Liver (tissue), 9 donors: ENCODE results near the gene PGM1. TPM values are rescaled to one million over a fixed set of nuclear protein-coding genes. Genes with fewer than 3 reads are reported as not detected.

Experiments used
- DNase-seq: peaks from one replicate; pipeline ENCODE4 v3.0.0-alpha.2; 2017; ENCODE audit warnings: low spot score
- H3K27ac ChIP-seq, 2 donors: one replicate each; pipeline ENCODE4 v1.7.0; 2013; ENCODE audit warnings: inconsistent platforms in 2 of 2, low read length in 2 of 2, control low read depth in 1 of 2, low read depth in 1 of 2, mild to moderate bottlenecking in 1 of 2
- H3K27me3 ChIP-seq, 4 donors: one replicate each; pipeline versions ENCODE4 v1.6.1 to v1.7.0; 2013; ENCODE audit warnings: low read length in 3 of 4, inconsistent platforms in 1 of 4, mild to moderate bottlenecking in 1 of 4, moderate library complexity in 1 of 4; ENCODE audit not compliant: control insufficient read depth in 4 of 4, insufficient read depth in 4 of 4
- H3K36me3 ChIP-seq, 4 donors: one replicate each; pipeline versions ENCODE4 v1.6.1 to v1.7.0; 2013; ENCODE audit warnings: low read length in 3 of 4, mild to moderate bottlenecking in 3 of 4, low read depth in 1 of 4, moderate library complexity in 1 of 4; ENCODE audit not compliant: control insufficient read depth in 4 of 4, insufficient read depth in 3 of 4
- H3K4me1 ChIP-seq, 4 donors: one replicate each; pipeline versions ENCODE4 v1.6.1 to v1.7.0; 2013; ENCODE audit warnings: low read length in 3 of 4, mild to moderate bottlenecking in 3 of 4, moderate library complexity in 1 of 4; ENCODE audit not compliant: control insufficient read depth in 4 of 4, insufficient read depth in 4 of 4
- H3K4me3 ChIP-seq, 3 donors: one replicate each; pipeline versions ENCODE4 v1.6.1 to v1.7.0; 2013; ENCODE audit warnings: low read length in 3 of 3, control low read depth in 1 of 3, low read depth in 1 of 3, mild to moderate bottlenecking in 1 of 3
- H3K9ac ChIP-seq, 2 donors: one replicate each; pipeline ENCODE4 v1.7.0; 2013; ENCODE audit warnings: low read length in 2 of 2, mild to moderate bottlenecking in 2 of 2, moderate library complexity in 2 of 2, control low read depth in 1 of 2, low read depth in 1 of 2
- H3K9me3 ChIP-seq, 4 donors: one replicate each; pipeline versions ENCODE4 v1.6.1 to v1.7.0; 2013; ENCODE audit warnings: low read length in 3 of 4; ENCODE audit not compliant: control insufficient read depth in 4 of 4
- ATF3 ChIP-seq: IDR thresholded peaks from 2 replicates; pipeline ENCODE4 v1.6.1; 2016; ENCODE audit warnings: antibody characterized with exemption
- CTCF ChIP-seq: fragments of 150-350 bp; IDR thresholded peaks from 2 replicates; pipeline ENCODE4 v1.5.1; 2017; ENCODE audit warnings: improper control_type of control experiment, low read depth, low read length; ENCODE audit not compliant: missing input control
- EGR1 ChIP-seq, 2 donors: IDR thresholded peaks; 2 replicates each; pipeline ENCODE4 v1.6.1; 2016 to 2018; ENCODE audit warnings: antibody characterized with exemption in 2 of 2, low read depth in 2 of 2
- FOXA1 ChIP-seq: IDR thresholded peaks from 2 replicates; pipeline ENCODE4 v1.6.1; 2016; ENCODE audit warnings: antibody characterized with exemption
- FOXA2 ChIP-seq: IDR thresholded peaks from 2 replicates; pipeline ENCODE4 v1.6.1; 2016; ENCODE audit warnings: antibody characterized with exemption
- GABPA ChIP-seq, 2 donors: IDR thresholded peaks in 1 of 2; conservative IDR thresholded peaks in 1 of 2; 2 replicates each; pipeline ENCODE4 v1.6.1; 2016; ENCODE audit warnings: antibody characterized with exemption in 2 of 2, mild to moderate bottlenecking in 1 of 2, moderate library complexity in 1 of 2
- HNF4A ChIP-seq, 2 donors: conservative IDR thresholded peaks; 2 replicates each; pipeline ENCODE4 v1.6.1; 2016; ENCODE audit warnings: antibody characterized with exemption in 2 of 2, mild to moderate bottlenecking in 2 of 2
- HNF4G ChIP-seq: IDR thresholded peaks from 2 replicates; pipeline ENCODE4 v1.6.1; 2016; ENCODE audit warnings: antibody characterized with exemption
- JUND ChIP-seq, 2 donors: IDR thresholded peaks; 2 replicates each; pipeline ENCODE4 v1.6.1; 2016; ENCODE audit warnings: antibody characterized with exemption in 2 of 2
- MAX ChIP-seq: IDR thresholded peaks from 2 replicates; pipeline ENCODE4 v1.6.1; 2016; ENCODE audit warnings: antibody characterized with exemption
- NR2F2 ChIP-seq: IDR thresholded peaks from 2 replicates; pipeline ENCODE4 v1.6.1; 2016; ENCODE audit warnings: antibody characterized with exemption
- RAD21 ChIP-seq, 2 donors: IDR thresholded peaks; 2 replicates each; pipeline ENCODE4 v1.6.1; 2016; ENCODE audit warnings: antibody characterized with exemption in 2 of 2, mild to moderate bottlenecking in 2 of 2
- REST ChIP-seq: IDR thresholded peaks from 2 replicates; pipeline ENCODE4 v1.6.1; 2016; ENCODE audit warnings: antibody characterized with exemption, mild to moderate bottlenecking
- RXRA ChIP-seq, 2 donors: IDR thresholded peaks; 2 replicates each; pipeline ENCODE4 v1.6.1; 2017 to 2018; ENCODE audit warnings: antibody characterized with exemption in 2 of 2, mild to moderate bottlenecking in 1 of 2
- SP1 ChIP-seq: IDR thresholded peaks from 2 replicates; pipeline ENCODE4 v1.6.1; 2018; ENCODE audit warnings: antibody characterized with exemption, mild to moderate bottlenecking
- TAF1 ChIP-seq: conservative IDR thresholded peaks from 2 replicates; pipeline ENCODE4 v1.6.1; 2016; ENCODE audit warnings: antibody characterized with exemption, mild to moderate bottlenecking
- YY1 ChIP-seq: IDR thresholded peaks from 2 replicates; pipeline ENCODE4 v1.6.1; 2016; ENCODE audit warnings: antibody characterized with exemption, mild to moderate bottlenecking
- ZBTB33 ChIP-seq: IDR thresholded peaks from 2 replicates; pipeline ENCODE4 v1.6.1; 2016; ENCODE audit warnings: antibody characterized with exemption
- WGBS: extraction: QIAGEN DNeasy Blood & Tissue Kit; methylation state at CpG from one replicate; pipeline ENCODE4 v1.1.7; 2013; 5-methylcytosine and 5-hydroxymethylcytosine counted together
- polyA plus RNA-seq, 2 donors: library from polyadenylated mRNA; stranded (reverse) in 1 of 2; unstranded in 1 of 2; fragments of 200-250 nt in 1 of 2; fragments of >200 nt in 1 of 2; fragmentation: Nextera tagmentation in 1 of 2; extraction: Ambion mirVana in 1 of 2; gene quantifications; one replicate each; pipeline versions ENCODE4 v1.2.1 to v1.2.3, GENCODE V29; 2013 to 2015
- total RNA-seq, 2 donors: library from RNA; depleted of rRNA; stranded (reverse); fragments of >200 nt; gene quantifications; one replicate each; pipeline ENCODE4 v1.2.3, GENCODE V29; 2014
- donor health status: healthy.
- donor health status: healthy.
- donor health status: healthy.
- donor health status: healthy.
- donor health status: healthy.

PGM1 gene
- total and polyA plus RNA-seq, 4 donors: 57.3 to 224 (median 120) TPM

GRCh38 chr1:63705078-63705477 lies 111.9 kb downstream of the PGM1 start:
- TF ChIP-seq FOXA1 (no peak), NR2F2 (no peak), FOXA2 (no peak), HNF4A (conservative IDR thresholded peaks at IDR 0.05) (no peak), TAF1 (no peak), CTCF (no peak), EGR1 (IDR thresholded peaks at IDR 0.05; ENCODE audit: low read depth in 2 of 2) (no peak), RAD21 (IDR thresholded peaks at IDR 0.05) (no peak), RXRA (IDR thresholded peaks at IDR 0.05) (no peak), ATF3 (no peak), ZBTB33 (no peak), SP1 (no peak), REST (no peak), HNF4G (no peak), JUND (IDR thresholded peaks at IDR 0.05) (no peak), GABPA (IDR thresholded peaks at IDR 0.05 in 1 of 2, conservative IDR thresholded peaks at IDR 0.05 in 1 of 2) (no peak), YY1 (no peak), MAX (no peak)
- Histone ChIP-seq H3K27me3 (no peaks in the 10 kb centered on the region), H3K36me3 (no peaks in the 10 kb centered on the region), H3K4me3 (no peak overlapping the region), H3K27ac (no peak overlapping the region), H3K9me3 (no peaks in the 10 kb centered on the region), H3K9ac (no peak overlapping the region), H3K4me1 (peaks cover 0 to 7% (median 3%) of the 10 kb centered on the region in 4 donors)
- 22% methylated on average over 6 of the region's 6 CpGs for WGBS
- no peak for DNase-seq
